DND-41 (cell line): ENCODE measurements around the gene ZNF217.

Source experiments
- ATAC-seq: fragments of 200-7000 bp; cut with Tn5 transposase; 3 replicates; pipeline ENCODE4 v1.9.1; 2021; ENCODE audit warnings: low read depth; ENCODE audit not compliant: insufficient read depth
- DNase-seq: peaks from one replicate; pipeline ENCODE4 v3.0.0-alpha.2; 2020
- H2AFZ ChIP-seq: 2 replicates; pipeline ENCODE4 v1.6.0; 2012; ENCODE audit warnings: low read depth, low read length
- H3K27ac ChIP-seq: 2 replicates; pipeline ENCODE4 v1.5.1; 2012; ENCODE audit warnings: low read length, inconsistent platforms
- H3K27me3 ChIP-seq: fragments of 200-600 bp; sonication (generic); 2 replicates; pipeline ENCODE4 v1.6.0; 2012; ENCODE audit warnings: low read length, mild to moderate bottlenecking, inconsistent platforms; ENCODE audit not compliant: insufficient read depth, poor library complexity
- H3K36me3 ChIP-seq: 2 replicates; pipeline ENCODE4 v1.5.1; 2012; ENCODE audit warnings: low read length, inconsistent platforms; ENCODE audit not compliant: insufficient read depth
- H3K4me1 ChIP-seq: 2 replicates; pipeline ENCODE4 v1.5.1; 2012; ENCODE audit warnings: mild to moderate bottlenecking, low read length; ENCODE audit not compliant: insufficient read depth
- H3K4me2 ChIP-seq: 2 replicates; pipeline ENCODE4 v1.6.0; 2012; ENCODE audit warnings: mild to moderate bottlenecking, moderate library complexity, low read length, inconsistent platforms; ENCODE audit not compliant: insufficient read depth
- H3K4me3 ChIP-seq, 2 experiments: fragments of 200-600 bp in 1 of 2; shearing (Covaris generic) in 1 of 2; 2 replicates each; pipeline ENCODE4 v1.5.1; 2012 to 2016; ENCODE audit warnings: inconsistent platforms in 2 of 2, low read length in 2 of 2, mild to moderate bottlenecking in 2 of 2, low read depth in 1 of 2, moderate library complexity in 1 of 2
- H3K79me2 ChIP-seq: 2 replicates; pipeline ENCODE4 v1.6.0; 2012; ENCODE audit warnings: low read length, inconsistent platforms; ENCODE audit not compliant: insufficient read depth
- H3K9ac ChIP-seq: 2 replicates; pipeline ENCODE4 v1.6.0; 2012; ENCODE audit warnings: low read depth, mild to moderate bottlenecking, inconsistent platforms, low read length, moderate library complexity
- H3K9me3 ChIP-seq: 2 replicates; pipeline ENCODE4 v1.5.1; 2012; ENCODE audit warnings: low read length, moderate library complexity, mild to moderate bottlenecking, inconsistent platforms; ENCODE audit not compliant: insufficient read depth, severe bottlenecking
- H4K20me1 ChIP-seq: 2 replicates; pipeline ENCODE4 v1.6.0; 2012; ENCODE audit warnings: low read length; ENCODE audit not compliant: insufficient read depth
- CTCF ChIP-seq: IDR thresholded peaks from 2 replicates; pipeline ENCODE4 v1.5.1; 2012; ENCODE audit warnings: borderline replicate concordance, low read length, moderate library complexity, mild to moderate bottlenecking; ENCODE audit not compliant: poor library complexity, severe bottlenecking; ENCODE audit errors: extremely low read depth
- EZH2 ChIP-seq: IDR thresholded peaks from 3 replicates; pipeline ENCODE4 v1.6.1; 2012; ENCODE audit warnings: borderline replicate concordance, low read depth, mild to moderate bottlenecking, moderate library complexity, low read length, inconsistent platforms; ENCODE audit not compliant: severe bottlenecking

ZNF217 gene

GRCh38 chr20:53517146-53517545, 76.5 kb downstream of the ZNF217 start:
- no peak overlapping the region for H2AFZ ChIP-seq

More at GRCh38 chr20:53517146-53517545, 76.5 kb downstream of the ZNF217 start:
- Histone ChIP-seq H4K20me1 (no peaks in the 10 kb centered on the region), H3K9ac (no peak overlapping the region), H3K9me3 (no peaks in the 10 kb centered on the region), H3K36me3 (no peaks in the 10 kb centered on the region), H3K27ac (no peak overlapping the region), H3K27me3 (peaks cover 4% of the 10 kb centered on the region), H3K79me2 (no peaks in the 10 kb centered on the region), H3K4me2 (no peak overlapping the region), H3K4me1 (no peaks in the 10 kb centered on the region), H3K4me3 (no peak overlapping the region)
- TF ChIP-seq CTCF = no peak
- no peak for TF ChIP-seq EZH2
- ATAC-seq (no peak), DNase-seq (no peak)
